Measurements from ENCODE around the gene TSPAN11. TPM values are rescaled to one million over a fixed set of nuclear protein-coding genes. Genes with fewer than 3 reads are reported as not detected.
A peak's percentile ranks its signal among the peaks of the same experiment; 100 is the strongest.

Gene TSPAN11
- total RNA-seq, 1 donor from 2014 or later: not detected

- peaks cover 9% of the 10 kb centered on the region for H3K27me3 ChIP-seq (ENCODE audit: control insufficient read depth, insufficient read depth, low read length)
- H3K36me3 ChIP-seq (ENCODE audit: control insufficient read depth, insufficient read depth, low read length): no peaks in the 10 kb centered on the region
- no peak for FAIRE-seq
- DNase-seq (ENCODE audit: low read depth): no peak
- TF ChIP-seq, protein P1, sequence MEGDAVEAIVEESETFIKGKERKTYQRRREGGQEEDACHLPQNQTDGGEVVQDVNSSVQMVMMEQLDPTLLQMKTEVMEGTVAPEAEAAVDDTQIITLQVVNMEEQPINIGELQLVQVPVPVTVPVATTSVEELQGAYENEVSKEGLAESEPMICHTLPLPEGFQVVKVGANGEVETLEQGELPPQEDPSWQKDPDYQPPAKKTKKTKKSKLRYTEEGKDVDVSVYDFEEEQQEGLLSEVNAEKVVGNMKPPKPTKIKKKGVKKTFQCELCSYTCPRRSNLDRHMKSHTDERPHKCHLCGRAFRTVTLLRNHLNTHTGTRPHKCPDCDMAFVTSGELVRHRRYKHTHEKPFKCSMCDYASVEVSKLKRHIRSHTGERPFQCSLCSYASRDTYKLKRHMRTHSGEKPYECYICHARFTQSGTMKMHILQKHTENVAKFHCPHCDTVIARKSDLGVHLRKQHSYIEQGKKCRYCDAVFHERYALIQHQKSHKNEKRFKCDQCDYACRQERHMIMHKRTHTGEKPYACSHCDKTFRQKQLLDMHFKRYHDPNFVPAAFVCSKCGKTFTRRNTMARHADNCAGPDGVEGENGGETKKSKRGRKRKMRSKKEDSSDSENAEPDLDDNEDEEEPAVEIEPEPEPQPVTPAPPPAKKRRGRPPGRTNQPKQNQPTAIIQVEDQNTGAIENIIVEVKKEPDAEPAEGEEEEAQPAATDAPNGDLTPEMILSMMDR (IDR thresholded peaks at IDR 0.05; ENCODE audit: insufficient read depth, low read length, severe bottlenecking): no peak
- no peak overlapping the region for H3K4me3 ChIP-seq (ENCODE audit: low read depth, low read length)
Observed at GRCh38 chr12:30977124-30977523, 50.6 kb downstream of the TSPAN11 start.

DNA sequence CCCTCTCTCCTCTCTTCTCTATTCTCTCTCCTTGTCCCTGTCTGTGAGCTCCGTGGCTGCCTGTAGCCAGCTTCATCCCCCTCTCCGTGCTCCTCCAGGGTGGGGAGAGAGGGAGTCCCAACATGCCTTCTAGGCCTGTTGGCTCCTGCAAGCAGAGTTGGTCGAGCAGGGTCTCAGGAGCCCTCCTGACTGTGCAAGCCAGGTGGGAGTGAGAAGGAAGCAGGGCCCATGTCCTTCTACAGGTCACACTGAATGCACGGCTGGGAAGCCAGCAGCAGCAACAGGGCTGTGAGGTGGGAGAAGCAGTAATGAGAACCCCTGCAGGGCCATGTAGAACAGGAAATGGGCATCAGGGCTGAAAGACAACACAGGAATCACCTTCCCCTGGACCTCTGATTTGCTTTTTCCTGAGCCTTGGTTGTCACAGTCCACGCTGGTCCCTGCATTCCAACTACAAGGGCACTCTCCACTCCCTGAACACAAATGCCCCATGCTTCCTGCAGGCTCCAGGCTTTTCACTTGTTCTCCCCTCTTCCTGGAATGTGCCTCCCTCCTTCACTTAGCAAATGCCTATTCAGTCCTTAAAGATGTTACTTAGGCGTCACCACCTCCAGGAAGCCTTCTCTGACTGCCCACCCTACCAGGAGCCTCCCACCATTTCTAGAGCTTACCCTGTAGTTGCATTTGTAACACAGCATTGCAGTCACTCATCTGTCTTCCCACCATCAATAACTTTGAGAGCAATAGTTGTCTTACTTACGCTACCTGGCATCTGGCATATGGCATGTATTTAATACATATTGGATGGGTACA is 51.2 kb downstream of the TSPAN11 start:
- FAIRE-seq: no peak
- Histone ChIP-seq H3K36me3 (ENCODE audit: control insufficient read depth, insufficient read depth, low read length) (no peaks in the 10 kb centered on the region), H3K27me3 (ENCODE audit: control insufficient read depth, insufficient read depth, low read length) (peaks cover 8% of the 10 kb centered on the region), H3K4me3 (ENCODE audit: low read depth, low read length) (no peak overlapping the region)
- DNase-seq (ENCODE audit: low read depth): no peak
- TF ChIP-seq, protein P1 (IDR thresholded peaks at IDR 0.05; ENCODE audit: insufficient read depth, low read length, severe bottlenecking): no peak

DNA sequence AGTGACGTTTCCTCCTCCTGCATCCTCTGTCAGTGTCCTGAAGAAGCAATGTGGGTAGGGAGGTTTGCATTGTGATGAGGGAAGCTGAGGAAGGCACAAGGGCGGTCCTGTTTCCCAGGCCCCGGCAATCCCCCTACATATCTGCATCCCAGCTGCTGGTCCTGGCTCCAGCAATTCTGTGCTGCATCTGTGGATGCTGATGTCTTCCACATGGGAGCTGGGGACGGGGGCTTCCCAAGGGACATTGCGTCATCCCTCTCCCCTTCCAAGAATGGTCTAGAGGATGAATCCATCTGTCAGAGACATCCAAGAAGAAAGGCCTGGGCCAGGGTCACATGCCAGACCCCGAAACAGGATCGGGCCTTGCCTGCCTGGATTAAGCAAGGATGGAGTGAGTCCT is 52.1 kb downstream of the TSPAN11 start:
- no peak for FAIRE-seq
- no peak for DNase-seq (ENCODE audit: low read depth)
- Histone ChIP-seq H3K36me3 (ENCODE audit: control insufficient read depth, insufficient read depth, low read length) (no peaks in the 10 kb centered on the region), H3K27me3 (ENCODE audit: control insufficient read depth, insufficient read depth, low read length) (peaks cover 8% of the 10 kb centered on the region), H3K4me3 (ENCODE audit: low read depth, low read length) (no peak overlapping the region)
- TF ChIP-seq, protein P1 (IDR thresholded peaks at IDR 0.05; ENCODE audit: insufficient read depth, low read length, severe bottlenecking): no peak

- FAIRE-seq (peak; percentile 28), DNase-seq (ENCODE audit: low read depth) (no peak)
- TF ChIP-seq, protein P1 (IDR thresholded peaks at IDR 0.05; ENCODE audit: insufficient read depth, low read length, severe bottlenecking): no peak
- no peaks in the 10 kb centered on the region for H3K36me3 ChIP-seq (ENCODE audit: control insufficient read depth, insufficient read depth, low read length)
- H3K4me3 ChIP-seq (ENCODE audit: low read depth, low read length): no peak overlapping the region
- peaks cover 5% of the 10 kb centered on the region for H3K27me3 ChIP-seq (ENCODE audit: control insufficient read depth, insufficient read depth, low read length)
Observed at GRCh38 chr12:30979371-30980259, 53.1 kb downstream of the TSPAN11 start.

DNA sequence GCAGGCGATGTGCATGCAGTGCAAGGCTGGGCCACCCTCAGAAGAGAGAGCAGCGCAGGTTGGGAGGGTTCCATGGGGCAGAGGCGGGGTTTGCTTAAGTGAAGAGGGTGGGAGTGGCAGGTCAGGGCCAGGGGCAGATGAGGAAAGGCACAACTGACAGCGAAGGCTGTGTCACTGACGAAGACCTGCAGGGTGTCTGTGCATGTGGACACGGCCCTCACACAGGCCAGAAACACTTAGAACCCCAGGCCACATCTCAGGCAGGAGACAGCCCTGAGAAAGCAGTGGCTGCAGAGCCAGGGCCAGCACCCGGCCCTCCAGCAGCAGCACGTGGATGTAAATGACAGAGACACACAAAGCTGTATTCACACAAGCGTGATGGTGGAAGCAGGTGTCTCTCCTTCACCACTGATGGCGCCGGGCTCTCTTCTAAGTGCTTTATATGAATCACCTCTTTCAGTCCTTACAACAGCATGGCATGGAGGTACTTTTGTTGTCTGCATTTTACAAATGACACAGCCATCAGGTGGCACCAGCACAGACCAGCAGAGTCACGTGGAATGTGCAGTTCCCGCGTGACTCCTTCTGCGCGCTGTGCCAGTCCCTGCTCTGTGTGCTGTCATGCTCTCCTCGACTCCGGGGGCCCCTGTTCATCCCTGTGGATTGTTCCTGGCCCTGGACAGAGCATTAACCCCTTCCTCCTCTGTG is 54.6 kb downstream of the TSPAN11 start:
- H3K4me3 ChIP-seq (ENCODE audit: low read depth, low read length): no peak overlapping the region
- DNase-seq (ENCODE audit: low read depth) (no peak), FAIRE-seq (no peak)
- H3K27me3 ChIP-seq (ENCODE audit: control insufficient read depth, insufficient read depth, low read length): peaks cover 3% of the 10 kb centered on the region
- TF ChIP-seq, protein P1 (IDR thresholded peaks at IDR 0.05; ENCODE audit: insufficient read depth, low read length, severe bottlenecking): no peak
- H3K36me3 ChIP-seq (ENCODE audit: control insufficient read depth, insufficient read depth, low read length): no peaks in the 10 kb centered on the region
